Measurements from ENCODE around the gene C6orf47.

DNA sequence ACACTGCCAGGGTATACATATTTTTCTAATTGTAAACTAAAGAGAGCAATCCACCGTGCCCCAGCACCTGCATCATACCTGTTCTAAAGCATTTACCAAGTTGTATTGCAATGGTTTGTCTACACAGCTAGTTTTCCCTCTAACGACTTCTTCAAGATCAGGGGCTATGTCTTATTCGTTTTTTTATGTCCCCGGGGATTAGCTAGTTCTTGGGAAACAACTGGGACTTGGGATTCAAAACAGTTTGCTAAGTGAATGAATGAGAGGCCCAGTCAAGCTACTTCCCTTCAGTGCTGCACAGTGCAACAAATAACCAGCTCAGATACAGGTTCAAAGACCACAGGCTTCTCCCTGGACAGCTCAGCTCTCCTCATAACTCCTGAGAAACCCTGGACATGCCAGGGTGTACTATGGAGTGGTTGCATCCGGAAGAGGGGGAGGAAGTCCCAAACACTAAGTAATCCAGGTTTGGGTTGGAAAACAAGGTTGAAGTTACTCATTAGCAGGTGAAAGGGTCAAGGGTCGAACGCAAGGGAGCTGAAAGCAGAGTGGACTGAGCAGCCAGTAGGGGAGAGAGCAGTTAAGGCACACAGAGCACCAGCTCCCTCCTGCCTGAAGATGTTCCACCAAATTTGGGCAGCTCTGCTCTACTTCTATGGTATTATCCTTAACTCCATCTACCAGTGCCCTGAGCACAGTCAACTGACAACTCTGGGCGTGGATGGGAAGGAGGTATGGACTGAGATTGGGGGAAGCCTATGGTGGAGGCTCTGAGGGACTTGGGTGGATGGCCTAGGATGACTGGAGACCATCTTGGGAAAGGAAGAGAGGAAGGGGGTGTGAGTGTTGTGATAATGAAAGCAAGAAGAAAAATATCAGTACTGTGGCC, 5.0 kb downstream of the C6orf47 start, which contains the start of gene APOM:
- TF ChIP-seq, protein P1, sequence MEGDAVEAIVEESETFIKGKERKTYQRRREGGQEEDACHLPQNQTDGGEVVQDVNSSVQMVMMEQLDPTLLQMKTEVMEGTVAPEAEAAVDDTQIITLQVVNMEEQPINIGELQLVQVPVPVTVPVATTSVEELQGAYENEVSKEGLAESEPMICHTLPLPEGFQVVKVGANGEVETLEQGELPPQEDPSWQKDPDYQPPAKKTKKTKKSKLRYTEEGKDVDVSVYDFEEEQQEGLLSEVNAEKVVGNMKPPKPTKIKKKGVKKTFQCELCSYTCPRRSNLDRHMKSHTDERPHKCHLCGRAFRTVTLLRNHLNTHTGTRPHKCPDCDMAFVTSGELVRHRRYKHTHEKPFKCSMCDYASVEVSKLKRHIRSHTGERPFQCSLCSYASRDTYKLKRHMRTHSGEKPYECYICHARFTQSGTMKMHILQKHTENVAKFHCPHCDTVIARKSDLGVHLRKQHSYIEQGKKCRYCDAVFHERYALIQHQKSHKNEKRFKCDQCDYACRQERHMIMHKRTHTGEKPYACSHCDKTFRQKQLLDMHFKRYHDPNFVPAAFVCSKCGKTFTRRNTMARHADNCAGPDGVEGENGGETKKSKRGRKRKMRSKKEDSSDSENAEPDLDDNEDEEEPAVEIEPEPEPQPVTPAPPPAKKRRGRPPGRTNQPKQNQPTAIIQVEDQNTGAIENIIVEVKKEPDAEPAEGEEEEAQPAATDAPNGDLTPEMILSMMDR (IDR thresholded peaks at IDR 0.05), result no peak
- no peak for TF ChIP-seq POLR2A (IDR thresholded peaks at IDR 0.05)
- TF ChIP-seq EP300 (IDR thresholded peaks at IDR 0.05), result no peak

Data from sigmoid colon (tissue), 4 donors.